ENCODE measurements around the gene NEIL1.

GRCh38 chr15:75309711-75310110 lies 37.1 kb upstream of the NEIL1 start:
- TF ChIP-seq CTCF (IDR thresholded peaks at IDR 0.05; ENCODE audit: borderline replicate concordance, extremely low read depth, low read length, poor library complexity, severe bottlenecking): no peak
- no peak for TF ChIP-seq EZH2 (IDR thresholded peaks at IDR 0.05; ENCODE audit: borderline replicate concordance, low read depth, low read length, severe bottlenecking)
